Transverse colon (tissue), 4 donors: ENCODE data around the gene PRRX1.

Experiments used
- POLR2AphosphoS5 ChIP-seq, 3 donors: sonication (generic); formaldehyde crosslinking; IDR thresholded peaks; one replicate each; pipeline ENCODE4 v1.6.1; 2016; ENCODE audit warnings: antibody characterized with exemption in 3 of 3
- TF ChIP-seq, protein P1 (sequence below), 5 experiments: fragments of 200-600 bp in 3 of 5; fragments of 450-650 bp in 2 of 5; sonication (generic) in 3 of 5; IDR thresholded peaks; 1 replicate in 2 of 5; 2 replicates in 3 of 5; pipeline ENCODE4 v1.5.1; 2016 to 2017; ENCODE audit warnings: antibody characterized with exemption in 5 of 5, inconsistent platforms in 3 of 5, mild to moderate bottlenecking in 2 of 5, moderate library complexity in 1 of 5

DNA sequence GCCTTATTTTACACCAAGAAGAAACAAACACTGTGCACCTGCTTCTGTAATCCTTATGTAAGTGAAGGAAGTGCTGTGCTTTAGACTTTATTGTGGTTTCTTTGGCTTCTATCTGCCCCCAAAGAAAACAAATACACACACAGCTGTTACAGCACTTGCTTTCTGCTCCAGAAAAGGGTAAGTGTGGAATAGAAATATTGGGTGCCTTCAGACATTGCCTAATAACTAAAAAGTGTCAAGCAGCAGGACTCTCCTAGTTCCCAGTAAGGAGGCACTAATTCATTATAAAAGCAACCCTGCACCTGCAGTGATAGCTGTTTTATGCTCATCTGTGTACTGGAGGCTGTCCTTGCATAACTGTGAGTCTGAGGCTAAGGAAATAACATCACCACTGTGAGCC lies 23.4 kb upstream of the PRRX1 start:
- TF ChIP-seq, protein P1, sequence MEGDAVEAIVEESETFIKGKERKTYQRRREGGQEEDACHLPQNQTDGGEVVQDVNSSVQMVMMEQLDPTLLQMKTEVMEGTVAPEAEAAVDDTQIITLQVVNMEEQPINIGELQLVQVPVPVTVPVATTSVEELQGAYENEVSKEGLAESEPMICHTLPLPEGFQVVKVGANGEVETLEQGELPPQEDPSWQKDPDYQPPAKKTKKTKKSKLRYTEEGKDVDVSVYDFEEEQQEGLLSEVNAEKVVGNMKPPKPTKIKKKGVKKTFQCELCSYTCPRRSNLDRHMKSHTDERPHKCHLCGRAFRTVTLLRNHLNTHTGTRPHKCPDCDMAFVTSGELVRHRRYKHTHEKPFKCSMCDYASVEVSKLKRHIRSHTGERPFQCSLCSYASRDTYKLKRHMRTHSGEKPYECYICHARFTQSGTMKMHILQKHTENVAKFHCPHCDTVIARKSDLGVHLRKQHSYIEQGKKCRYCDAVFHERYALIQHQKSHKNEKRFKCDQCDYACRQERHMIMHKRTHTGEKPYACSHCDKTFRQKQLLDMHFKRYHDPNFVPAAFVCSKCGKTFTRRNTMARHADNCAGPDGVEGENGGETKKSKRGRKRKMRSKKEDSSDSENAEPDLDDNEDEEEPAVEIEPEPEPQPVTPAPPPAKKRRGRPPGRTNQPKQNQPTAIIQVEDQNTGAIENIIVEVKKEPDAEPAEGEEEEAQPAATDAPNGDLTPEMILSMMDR (IDR thresholded peaks at IDR 0.05), result no peak
- no peak for TF ChIP-seq POLR2AphosphoS5 (IDR thresholded peaks at IDR 0.05)
